ENCODE results near the gene ZSCAN9. TPM values are rescaled to one million over a fixed set of nuclear protein-coding genes. Genes with fewer than 3 reads are reported as not detected.

The ZSCAN9 gene
- total and polyA plus RNA-seq, 2 donors (not counting 3 experiments of a cell fraction or from before 2014, with no cell fraction given): 11.7 to 18.0 TPM

DNA sequence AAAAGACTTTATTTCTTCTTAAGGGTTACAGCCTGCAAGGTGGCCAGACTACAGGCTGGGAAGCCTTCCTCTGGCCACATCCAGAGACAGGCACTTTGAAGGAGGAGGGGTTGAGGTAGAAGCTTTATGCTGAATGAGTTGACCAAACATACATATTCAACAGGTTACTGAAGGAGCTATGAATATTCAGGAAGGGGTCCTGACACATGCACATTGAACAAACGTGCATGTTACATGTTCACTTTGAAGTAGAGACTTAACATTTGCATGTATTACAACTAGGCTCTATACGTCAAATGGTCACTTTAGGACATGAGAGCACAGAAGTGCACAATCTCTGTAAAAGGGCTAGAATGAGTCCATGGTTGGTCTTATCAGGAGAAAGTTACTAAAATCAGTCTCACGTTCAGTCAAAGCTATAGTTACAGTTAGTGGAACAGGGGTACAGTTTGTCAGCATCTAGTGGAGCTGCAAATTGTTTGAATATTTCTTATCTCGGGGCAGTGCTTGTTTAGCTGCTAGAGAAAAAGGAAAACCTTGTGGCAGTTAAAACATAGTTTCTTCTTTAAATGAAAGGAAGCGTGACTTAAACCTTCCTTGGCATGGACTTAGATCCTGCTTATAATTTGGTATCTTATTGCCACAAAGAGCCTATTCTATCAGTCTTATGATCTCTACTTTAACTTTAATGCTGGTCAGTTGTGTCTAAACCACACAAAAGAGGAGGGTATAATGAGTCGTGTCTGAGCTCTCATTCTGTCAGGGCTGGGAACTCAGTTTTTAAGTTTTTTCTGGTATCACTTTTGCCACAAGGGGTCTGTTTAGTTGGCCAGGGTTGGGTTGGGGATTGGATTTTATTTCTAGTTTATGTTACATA is 4.6 kb upstream of the ZSCAN9 start:
- H3K9me3 ChIP-seq (replicated peaks; ENCODE audit: control insufficient read depth, insufficient read depth, low read length): no peaks in the 10 kb centered on the region
- H3K4me2 ChIP-seq (ENCODE audit: insufficient read depth, low read length): no peak overlapping the region
- H3K9me1 ChIP-seq (replicated peaks; ENCODE audit: control insufficient read depth, extremely low read depth, insufficient read depth, low read length): no peaks in the 10 kb centered on the region
- H3K27me3 ChIP-seq (ENCODE audit: control insufficient read depth in 2 of 2, insufficient read depth in 2 of 2, low read length in 2 of 2): peaks cover 3 to 4% of the 10 kb centered on the region in 2 experiments
- dilution Hi-C loops (cut with MboI; ENCODE audit: extremely low pct_ligation_motif_present, low sequenced_read_pairs): no loop called here
- BruUV-seq (replicated peaks): no TSS peak
- peaks cover 9% of the 10 kb centered on the region for H3K4me1 ChIP-seq (ENCODE audit: control insufficient read depth, extremely low read depth, insufficient read depth, low read length)
- H3K4me3 ChIP-seq (replicated peaks in 1 of 3; ENCODE audit: insufficient read depth in 1 of 3, low read depth in 1 of 3, low read length in 3 of 3): no peak overlapping the region
- no peak for FAIRE-seq
- peak; percentile 5 for DNase-seq (ENCODE audit: low read depth, low spot score)
- H4K20me1 ChIP-seq (replicated peaks; ENCODE audit: control insufficient read depth, extremely low read depth, insufficient read depth, low read length): no peaks in the 10 kb centered on the region
- TF ChIP-seq POLR2A (IDR thresholded peaks at IDR 0.05; ENCODE audit: low read depth, low read length) (no peak), MYC (IDR thresholded peaks at IDR 0.05; ENCODE audit: low read depth, low read length) (no peak), FOS (IDR thresholded peaks at IDR 0.05; ENCODE audit: borderline replicate concordance, insufficient read depth, low read length) (no peak), MAX (IDR thresholded peaks at IDR 0.05; ENCODE audit: insufficient read depth, insufficient read length) (no peak), POLR2AphosphoS5 (IDR thresholded peaks at IDR 0.05; ENCODE audit: insufficient read depth, low read depth, low read length) (no peak), JUN (IDR thresholded peaks at IDR 0.05; ENCODE audit: borderline replicate concordance, insufficient read depth, insufficient read length, low read depth) (no peak), GATA2 (IDR thresholded peaks at IDR 0.05; ENCODE audit: insufficient read depth, insufficient read length, low read depth, low read length) (no peak), EZH2 (IDR thresholded peaks at IDR 0.05; ENCODE audit: borderline replicate concordance, low read depth, low read length, severe bottlenecking) (no peak)
- TF ChIP-seq, protein P1, sequence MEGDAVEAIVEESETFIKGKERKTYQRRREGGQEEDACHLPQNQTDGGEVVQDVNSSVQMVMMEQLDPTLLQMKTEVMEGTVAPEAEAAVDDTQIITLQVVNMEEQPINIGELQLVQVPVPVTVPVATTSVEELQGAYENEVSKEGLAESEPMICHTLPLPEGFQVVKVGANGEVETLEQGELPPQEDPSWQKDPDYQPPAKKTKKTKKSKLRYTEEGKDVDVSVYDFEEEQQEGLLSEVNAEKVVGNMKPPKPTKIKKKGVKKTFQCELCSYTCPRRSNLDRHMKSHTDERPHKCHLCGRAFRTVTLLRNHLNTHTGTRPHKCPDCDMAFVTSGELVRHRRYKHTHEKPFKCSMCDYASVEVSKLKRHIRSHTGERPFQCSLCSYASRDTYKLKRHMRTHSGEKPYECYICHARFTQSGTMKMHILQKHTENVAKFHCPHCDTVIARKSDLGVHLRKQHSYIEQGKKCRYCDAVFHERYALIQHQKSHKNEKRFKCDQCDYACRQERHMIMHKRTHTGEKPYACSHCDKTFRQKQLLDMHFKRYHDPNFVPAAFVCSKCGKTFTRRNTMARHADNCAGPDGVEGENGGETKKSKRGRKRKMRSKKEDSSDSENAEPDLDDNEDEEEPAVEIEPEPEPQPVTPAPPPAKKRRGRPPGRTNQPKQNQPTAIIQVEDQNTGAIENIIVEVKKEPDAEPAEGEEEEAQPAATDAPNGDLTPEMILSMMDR (IDR thresholded peaks at IDR 0.05; ENCODE audit: extremely low read depth in 1 of 2, insufficient read depth in 1 of 2, low read depth in 1 of 2, low read length in 2 of 2): no peak
- H3K79me2 ChIP-seq (ENCODE audit: control insufficient read depth, insufficient read depth, low read length): peaks cover 2% of the 10 kb centered on the region
- no peaks in the 10 kb centered on the region for H3K36me3 ChIP-seq (ENCODE audit: control insufficient read depth in 2 of 2, extremely low read depth in 1 of 2, insufficient read depth in 2 of 2, low read length in 2 of 2)
- H2AFZ ChIP-seq (ENCODE audit: low read depth, low read length): no peak overlapping the region
- no peak overlapping the region for H3K27ac ChIP-seq (ENCODE audit: insufficient read depth, low read depth, low read length)
- H3K9ac ChIP-seq (replicated peaks; ENCODE audit: extremely low read depth, insufficient read depth, low read length): no peak overlapping the region
- POLR2A ChIA-PET: interaction anchor here (0.7 kb wide), 1 partner anchor 54 kb away, joined by 6 read pairs; no protein-coding TSS in a partner anchor
- intact Hi-C loops (cut with micrococcal nuclease): loop anchor here (10.0 kb wide), 1 partner anchor 746 kb away; the partner anchor contains the start of gene ZNF184
- CTCF ChIA-PET: interaction anchor here (0.7 to 2.0 kb wide), 4 partner anchors 59 to 458 kb away, joined by 3 to 4 read pairs (median 4); partner anchors contain the start of gene PGBD1
